GM18951 (cell line): ENCODE results near the gene NTMT1.

Source experiments
- POLR2A ChIP-seq: IDR thresholded peaks from 4 replicates; pipeline ENCODE4 v1.6.1; 2011; ENCODE audit warnings: mild to moderate bottlenecking; ENCODE audit not compliant: insufficient read length, insufficient read depth; ENCODE audit errors: extremely low read depth
- in situ Hi-C: fragments of 300-500 bp; cut with MboI; formaldehyde crosslinking; loops from one replicate; pipeline ENCODE4 v1.12.0; 2022; ENCODE audit warnings: low sequenced_read_pairs, mixed read lengths, inconsistent platforms; ENCODE audit not compliant: unreplicated experiment

NTMT1 gene, protein sequence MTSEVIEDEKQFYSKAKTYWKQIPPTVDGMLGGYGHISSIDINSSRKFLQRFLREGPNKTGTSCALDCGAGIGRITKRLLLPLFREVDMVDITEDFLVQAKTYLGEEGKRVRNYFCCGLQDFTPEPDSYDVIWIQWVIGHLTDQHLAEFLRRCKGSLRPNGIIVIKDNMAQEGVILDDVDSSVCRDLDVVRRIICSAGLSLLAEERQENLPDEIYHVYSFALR

DNA sequence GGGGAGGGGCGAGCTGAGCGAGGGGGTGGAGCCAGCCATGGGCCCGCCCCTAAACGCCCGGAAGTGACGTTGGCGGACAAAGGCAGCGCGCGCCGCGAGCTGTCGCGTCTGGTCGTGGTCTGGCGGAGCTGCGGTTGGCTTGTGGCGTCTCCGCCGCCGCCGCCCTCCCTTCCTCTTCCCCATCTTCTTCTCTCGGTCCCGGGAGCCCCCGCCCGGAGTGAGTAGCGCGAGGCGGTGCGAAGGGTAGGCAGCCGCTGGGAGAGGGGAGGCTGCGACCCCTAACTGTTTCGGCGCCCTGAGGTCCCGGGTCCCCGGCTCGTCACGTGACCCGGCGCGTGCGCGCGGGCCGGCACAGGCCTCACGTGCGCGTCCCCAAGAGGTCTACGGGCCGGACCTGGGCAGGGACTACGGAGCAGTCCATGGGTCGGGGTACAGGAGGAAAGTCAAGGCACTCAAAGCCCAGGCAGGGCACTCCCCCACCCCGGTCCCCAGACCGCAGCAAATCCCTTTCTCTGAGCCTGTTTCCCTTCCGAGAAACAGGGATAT is at the start of gene NTMT1:
NTMT1 (plus strand) TSS at position 85 of the 546 bp plus-strand sequence. CDS start 6,541 bp downstream, outside the sequence.
- in situ Hi-C loops = no loop called here
- TF ChIP-seq POLR2A = peak; percentile 96

DNA sequence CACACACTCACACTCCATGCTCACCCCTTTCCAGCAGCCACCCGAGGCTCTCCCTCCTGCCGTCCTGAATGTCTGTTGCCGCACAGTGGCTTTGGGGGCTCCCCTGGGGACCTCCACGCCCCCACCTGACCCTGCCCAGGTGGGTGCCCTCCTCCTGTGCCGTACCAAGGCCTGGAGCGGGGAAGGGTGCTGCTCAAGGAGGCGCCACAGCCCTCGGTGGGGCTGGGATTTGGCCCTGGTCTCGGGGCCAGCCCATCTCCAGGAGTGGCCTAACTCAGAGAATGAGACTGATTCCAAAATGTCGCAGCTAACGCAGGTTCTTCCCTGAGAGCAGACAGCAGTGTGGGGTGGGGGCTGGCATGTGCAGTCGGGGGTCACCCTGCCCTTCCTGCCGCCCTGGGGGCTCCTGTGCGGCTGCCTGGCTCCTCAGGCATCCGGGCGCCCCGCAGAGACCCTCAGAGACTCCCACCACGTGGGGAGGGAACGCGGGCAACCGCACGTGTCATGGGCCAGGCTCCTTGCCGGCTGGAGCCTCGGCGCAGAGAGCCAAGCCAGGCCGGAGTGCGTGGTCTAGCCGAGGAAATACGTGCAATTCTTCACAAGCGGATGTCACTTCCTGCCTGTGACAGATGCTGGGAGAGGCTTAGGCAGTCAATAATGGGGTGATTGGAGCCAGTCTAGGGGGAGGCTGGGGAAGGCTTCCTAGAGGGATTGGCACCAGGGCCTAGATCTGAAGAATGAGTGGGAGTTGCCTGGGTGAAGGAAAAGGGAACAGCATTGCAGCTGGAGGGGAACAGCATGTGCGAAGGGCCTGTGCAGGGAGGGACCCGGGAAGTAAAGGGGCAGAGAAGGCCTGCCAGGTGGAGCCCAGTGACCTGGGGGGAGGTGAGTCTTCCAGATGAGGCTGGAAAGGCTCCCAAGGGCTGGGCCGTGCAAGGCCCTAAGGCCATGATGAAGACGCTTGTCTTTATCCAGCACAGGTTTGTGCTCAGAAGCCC is 49.1 kb upstream of the NTMT1 start:
- in situ Hi-C loops = no loop called here
- TF ChIP-seq POLR2A = no peak

DNA sequence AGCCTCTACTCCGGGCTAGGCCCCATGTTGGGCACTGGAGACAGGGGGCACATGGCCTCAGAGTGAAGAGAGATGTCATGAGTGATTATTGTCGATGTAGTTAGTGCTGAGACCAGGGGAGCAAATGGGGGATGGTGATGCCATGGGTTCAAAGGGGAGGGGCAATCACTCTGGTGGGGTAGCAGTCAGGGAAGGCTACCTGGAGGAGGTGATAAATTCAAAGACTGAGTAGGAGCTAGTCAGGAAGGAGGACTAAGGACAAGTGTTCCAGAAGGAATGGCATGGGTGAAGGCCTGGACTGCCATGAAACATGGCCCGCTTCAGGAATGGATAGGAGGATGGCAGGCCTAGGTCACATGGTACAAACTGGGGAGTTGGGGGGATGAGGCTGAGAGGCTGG is 46.7 kb upstream of the NTMT1 start:
- no peak for TF ChIP-seq POLR2A
- in situ Hi-C loops = no loop called here

DNA sequence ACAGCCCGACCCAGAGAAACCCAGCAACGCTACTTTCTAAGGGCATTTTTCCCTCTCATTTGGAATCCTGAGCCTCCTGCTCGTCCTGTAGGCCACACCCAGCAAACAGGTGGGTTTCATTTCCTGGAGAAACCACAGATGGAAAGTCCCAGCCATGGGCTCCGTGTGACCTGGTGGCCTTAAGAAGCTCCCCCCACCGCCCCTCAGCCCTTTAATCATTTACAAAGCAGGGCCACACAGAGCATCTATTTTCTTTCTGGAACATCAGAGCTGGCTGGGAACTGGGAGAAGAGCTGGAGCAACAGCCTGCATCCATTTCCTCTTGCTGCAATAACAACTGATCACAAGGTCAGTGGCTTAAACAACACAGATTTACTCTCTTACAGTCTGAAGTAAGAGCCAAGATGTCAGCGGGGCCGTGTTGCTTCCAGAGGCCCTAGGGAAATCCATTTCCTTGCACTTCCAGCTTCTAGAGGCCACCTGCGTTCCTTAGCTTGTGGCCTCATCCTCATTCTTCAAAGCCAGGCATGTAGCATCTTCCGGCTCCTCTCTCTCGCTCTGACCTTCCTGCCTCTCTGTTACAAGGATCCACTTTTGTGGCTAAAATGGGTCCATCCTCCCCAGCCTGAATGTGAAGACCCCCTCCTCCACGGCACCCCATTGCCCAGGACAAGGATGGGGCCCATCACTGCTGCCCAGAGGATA is 45.6 kb upstream of the NTMT1 start:
- in situ Hi-C loops = no loop called here
- TF ChIP-seq POLR2A = no peak

DNA sequence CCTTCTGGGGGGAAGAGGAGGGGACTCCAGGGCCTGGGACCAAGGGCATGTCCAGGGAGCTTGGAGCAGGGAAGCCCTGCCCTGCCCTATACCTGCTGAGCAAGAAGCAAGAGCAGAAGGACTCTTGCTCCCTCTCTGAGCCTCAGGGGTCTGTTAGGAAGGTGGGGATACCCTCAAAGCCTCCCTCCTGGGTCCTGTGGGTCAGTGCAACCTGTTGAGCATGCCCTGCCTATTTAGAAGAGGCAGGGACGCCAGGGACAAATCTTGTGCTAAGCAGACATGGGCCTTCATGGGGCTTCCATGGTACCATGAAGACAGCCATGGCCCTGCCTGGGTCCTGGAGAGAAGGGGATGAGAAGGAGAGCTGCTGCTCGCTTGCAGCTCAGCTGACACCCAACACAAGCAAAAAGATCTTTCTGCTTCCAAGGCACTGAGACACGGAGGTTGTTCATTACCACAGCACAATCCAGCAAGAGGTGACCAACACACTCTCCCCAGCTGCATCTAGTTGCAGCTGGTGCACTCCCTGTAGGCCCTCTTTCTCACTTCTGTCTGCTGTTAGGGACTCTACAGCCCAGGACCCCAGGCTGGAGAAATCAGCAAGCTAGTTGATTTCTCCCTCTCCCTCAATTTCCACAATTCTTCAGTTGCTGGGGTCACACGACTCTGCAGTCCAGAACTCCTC is 44.3 kb upstream of the NTMT1 start:
- TF ChIP-seq POLR2A = no peak
- in situ Hi-C loops = no loop called here

DNA sequence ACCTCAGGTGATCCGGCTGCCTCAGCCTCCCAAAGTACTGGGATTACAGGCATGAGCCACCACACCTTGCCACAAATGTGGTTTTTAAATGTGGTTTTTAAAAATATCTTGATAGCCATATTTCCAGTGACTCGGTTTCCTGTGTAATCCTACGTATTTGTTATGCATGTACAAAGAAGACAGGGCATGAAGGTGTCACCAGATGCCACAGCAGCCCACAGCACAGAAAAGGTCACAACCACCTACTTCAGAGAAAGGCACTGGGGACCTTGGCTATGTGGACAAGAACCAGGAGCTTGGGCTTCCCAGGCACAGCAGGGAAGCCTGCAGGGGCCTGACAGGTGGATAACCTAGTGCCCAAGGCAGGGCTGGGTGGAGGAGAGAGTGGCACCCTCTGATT is 43.1 kb upstream of the NTMT1 start:
- TF ChIP-seq POLR2A = no peak
- in situ Hi-C loops = no loop called here

DNA sequence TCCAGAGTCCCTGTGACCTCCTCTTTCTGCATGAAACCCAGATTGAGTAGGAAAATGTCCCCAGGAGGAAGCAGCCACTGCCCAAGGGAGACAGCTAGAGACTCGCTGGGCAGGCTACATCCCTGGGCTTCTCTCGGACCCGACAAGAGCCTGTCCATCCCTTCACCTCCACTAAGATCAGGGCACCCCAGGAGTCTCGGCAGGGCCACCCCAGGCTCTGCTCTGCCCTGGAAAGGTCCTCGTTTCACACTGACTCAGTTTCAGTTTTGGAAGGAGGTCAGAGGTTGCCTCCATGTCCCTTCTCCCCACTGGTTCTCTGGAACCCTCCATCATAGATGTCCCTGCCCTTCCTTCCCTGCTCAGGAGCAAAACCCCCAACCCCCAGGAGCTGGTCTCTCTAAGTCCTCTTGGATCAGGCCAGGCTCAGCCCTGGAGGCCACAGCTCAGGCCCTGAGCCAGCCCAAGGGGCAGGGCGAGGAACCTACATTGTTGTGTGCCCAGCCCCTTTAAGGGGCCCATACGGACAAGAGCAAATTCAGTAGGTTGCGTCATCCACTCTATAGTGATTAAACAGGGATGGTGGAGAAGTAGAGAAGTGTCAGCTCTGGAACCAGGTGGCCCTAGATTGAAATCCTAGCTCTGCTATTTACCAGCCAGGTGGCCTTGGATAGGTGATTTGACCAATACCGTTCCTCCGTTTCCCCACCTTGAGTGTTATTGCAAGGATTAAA is 42.5 kb upstream of the NTMT1 start:
- no peak for TF ChIP-seq POLR2A
- in situ Hi-C loops = no loop called here

DNA sequence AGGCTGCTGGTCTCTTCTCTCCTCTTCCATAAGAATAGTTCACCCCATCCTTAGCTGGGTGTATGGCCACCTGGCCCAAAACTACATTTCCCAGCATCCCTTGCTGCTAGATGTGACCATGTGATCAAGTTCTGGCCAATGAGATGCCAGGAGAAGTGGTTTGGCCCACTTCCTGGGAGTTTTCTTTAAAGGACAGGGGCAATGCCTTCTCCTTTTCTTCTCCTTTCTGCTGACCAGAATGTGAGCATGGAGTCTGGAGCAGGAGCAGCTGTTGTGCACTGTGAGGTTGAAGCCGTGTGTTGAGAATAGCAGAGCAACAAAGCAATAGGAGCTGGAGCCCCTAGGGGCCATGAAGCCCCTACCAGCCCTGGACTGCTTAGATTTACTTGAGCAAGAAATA is 41.8 kb upstream of the NTMT1 start:
- in situ Hi-C loops = no loop called here
- TF ChIP-seq POLR2A = no peak

DNA sequence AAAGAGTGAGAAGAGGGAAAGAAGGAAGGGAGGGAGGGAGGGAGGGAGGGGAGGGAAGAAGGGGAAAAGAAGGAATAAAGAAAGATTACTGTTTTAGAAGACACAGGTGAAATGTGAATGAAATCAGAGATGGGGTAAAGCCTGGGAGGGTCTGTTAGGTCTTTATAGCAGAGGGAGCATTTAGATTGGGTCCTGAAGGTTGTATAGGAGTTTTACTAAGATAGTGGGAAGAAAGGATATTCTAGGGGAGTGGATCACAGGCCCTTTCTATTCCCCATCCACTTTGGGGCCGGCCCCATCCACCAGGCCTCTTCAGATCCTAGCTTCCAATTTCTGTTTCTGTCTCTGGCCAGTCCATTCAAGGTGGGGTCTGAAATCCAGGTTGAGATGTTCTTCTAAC is 40.6 kb upstream of the NTMT1 start:
- in situ Hi-C loops = no loop called here
- TF ChIP-seq POLR2A = no peak

DNA sequence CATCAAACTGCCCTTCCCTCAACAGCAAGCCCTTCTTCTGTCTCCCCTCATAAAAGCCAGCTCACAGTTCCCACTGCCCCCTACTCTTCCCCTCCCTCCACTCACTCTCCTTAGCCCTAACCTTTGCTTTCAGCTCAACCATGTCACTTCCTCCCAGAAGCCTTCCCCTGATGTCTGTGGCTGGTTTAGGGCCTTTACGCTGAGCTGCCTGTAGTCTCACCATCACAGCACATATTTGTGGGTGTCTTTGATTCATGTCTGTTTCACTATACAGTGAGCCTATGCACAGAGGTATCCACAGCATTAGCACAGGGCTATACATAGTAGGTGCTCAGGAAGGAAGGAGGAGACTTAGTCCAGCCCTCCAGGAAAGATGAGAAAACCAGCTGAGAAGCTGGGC is 39.7 kb upstream of the NTMT1 start:
- no peak for TF ChIP-seq POLR2A
- in situ Hi-C loops = no loop called here

DNA sequence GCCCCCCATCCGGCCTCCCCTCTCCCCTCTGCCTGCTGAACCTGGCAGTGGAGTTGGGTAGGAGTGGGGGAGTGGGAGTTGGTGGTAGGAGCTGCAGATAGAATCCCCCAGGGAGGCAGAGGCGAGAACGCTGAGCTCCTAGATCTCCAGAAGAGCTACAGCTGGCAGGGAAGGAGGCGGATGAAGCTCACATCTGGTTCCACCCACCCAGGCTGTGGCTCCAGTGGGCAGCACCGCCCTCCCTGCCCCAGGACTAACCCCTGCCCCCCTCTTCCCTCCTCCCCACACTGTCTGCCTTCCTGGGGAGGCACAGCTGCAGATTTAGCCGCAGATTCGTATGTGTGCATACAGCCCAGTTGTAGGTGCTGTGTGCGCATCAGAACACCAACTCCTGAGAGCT is 39.3 kb upstream of the NTMT1 start:
- in situ Hi-C loops = no loop called here
- TF ChIP-seq POLR2A = no peak
